Astrocyte (in vitro differentiated cells and primary cell): ENCODE measurements around the gene ZBTB17. TPM values are rescaled to one million over a fixed set of nuclear protein-coding genes. Genes with fewer than 3 reads are reported as not detected.
"Not testable (repeated sequence)": the region's sequence is repeated elsewhere in the genome, so short reads cannot be mapped to it uniquely, and the experiment has no call there.

Experiments used
- DNase-seq: peaks from one replicate; pipeline ENCODE4 v3.0.0-alpha.2; 2010; ENCODE audit warnings: low read depth
- FAIRE-seq: peaks from 2 replicates; lab custom pipeline; 2011; peaks lifted over from hg19 to GRCh38; lab: Jason Lieb, UNC
- H2AFZ ChIP-seq: 2 replicates; pipeline ENCODE4 v1.6.0; 2012; ENCODE audit warnings: low read depth, low read length, inconsistent platforms
- H3K27ac ChIP-seq: 2 replicates; pipeline ENCODE4 v1.5.1; 2011; ENCODE audit warnings: low read depth, low read length, inconsistent platforms
- H3K27me3 ChIP-seq: 2 replicates; pipeline ENCODE4 v1.6.0; 2011; ENCODE audit warnings: low read length, inconsistent platforms; ENCODE audit not compliant: insufficient read depth
- H3K36me3 ChIP-seq: 2 replicates; pipeline ENCODE4 v1.5.1; 2011; ENCODE audit warnings: low read length, inconsistent platforms; ENCODE audit not compliant: insufficient read depth
- H3K4me1 ChIP-seq: 2 replicates; pipeline ENCODE4 v1.5.1; 2011; ENCODE audit warnings: low read length, inconsistent platforms; ENCODE audit not compliant: insufficient read depth
- H3K4me2 ChIP-seq: 2 replicates; pipeline ENCODE4 v1.6.0; 2012; ENCODE audit warnings: low read length, inconsistent platforms
- H3K4me3 ChIP-seq: 2 replicates; pipeline ENCODE4 v1.5.1; 2011; ENCODE audit warnings: low read depth, mild to moderate bottlenecking, low read length, inconsistent platforms; ENCODE audit not compliant: insufficient read depth
- H3K79me2 ChIP-seq: 2 replicates; pipeline ENCODE4 v1.6.0; 2012; ENCODE audit warnings: mild to moderate bottlenecking, low read length, inconsistent platforms; ENCODE audit not compliant: insufficient read depth
- H3K9ac ChIP-seq: 2 replicates; pipeline ENCODE4 v1.6.0; 2012; ENCODE audit warnings: mild to moderate bottlenecking, low read length, inconsistent platforms
- H3K9me3 ChIP-seq: 2 replicates; pipeline ENCODE4 v1.5.1; 2012; ENCODE audit warnings: low read depth, mild to moderate bottlenecking, low read length, inconsistent platforms; ENCODE audit not compliant: insufficient read depth
- H4K20me1 ChIP-seq: 2 replicates; pipeline ENCODE4 v1.6.0; 2012; ENCODE audit warnings: low read length, inconsistent platforms; ENCODE audit not compliant: insufficient read depth
- H3K27ac Mint-ChIP-seq: one replicate; pipeline ENCODE4 v1.8.0; 2021; ENCODE audit warnings: mild to moderate bottlenecking, mixed read lengths; ENCODE audit not compliant: unreplicated experiment
- H3K27me3 Mint-ChIP-seq: one replicate; pipeline ENCODE4 v1.8.0; 2021; ENCODE audit warnings: low read depth, mixed read lengths; ENCODE audit not compliant: unreplicated experiment
- H3K36me3 Mint-ChIP-seq: one replicate; pipeline ENCODE4 v1.8.0; 2021; ENCODE audit warnings: low read depth, mixed read lengths; ENCODE audit not compliant: unreplicated experiment
- H3K4me1 Mint-ChIP-seq: one replicate; pipeline ENCODE4 v1.8.0; 2021; ENCODE audit warnings: low read depth, mixed read lengths; ENCODE audit not compliant: unreplicated experiment
- H3K4me3 Mint-ChIP-seq: one replicate; pipeline ENCODE4 v1.8.0; 2021; ENCODE audit warnings: mild to moderate bottlenecking, moderate library complexity, mixed read lengths; ENCODE audit not compliant: unreplicated experiment
- H3K9me3 Mint-ChIP-seq: one replicate; pipeline ENCODE4 v1.8.0; 2021; ENCODE audit warnings: mild to moderate bottlenecking, mixed read lengths; ENCODE audit not compliant: unreplicated experiment
- CTCF ChIP-seq: IDR thresholded peaks from 2 replicates; pipeline ENCODE4 v1.5.1; 2011; ENCODE audit warnings: low read depth, mild to moderate bottlenecking, inconsistent platforms, low read length, moderate library complexity; ENCODE audit not compliant: insufficient read depth
- EZH2 ChIP-seq: IDR thresholded peaks from 2 replicates; pipeline ENCODE4 v1.6.1; 2012; ENCODE audit warnings: mild to moderate bottlenecking, low read length, inconsistent platforms; ENCODE audit not compliant: insufficient read depth
- total RNA-seq: library from RNA; stranded (reverse); gene quantifications from 2 replicates; pipeline ENCODE4 v1.2.1, GENCODE V29; 2021

The ZBTB17 gene
- total RNA-seq, 1 donor from 2014 or later = 28.1 TPM

- Histone ChIP-seq H3K36me3 (peaks cover 32% of the 10 kb centered on the region), H4K20me1 (no peaks in the 10 kb centered on the region), H3K27ac (no peak overlapping the region), H3K9me3 (no peaks in the 10 kb centered on the region), H3K4me3 (no peak overlapping the region), H3K27me3 (no peaks in the 10 kb centered on the region), H3K4me1 (peaks cover 27% of the 10 kb centered on the region), H3K9ac (no peak overlapping the region), H3K4me2 (no peak overlapping the region), H2AFZ (no peak overlapping the region), H3K79me2 (peaks cover 56% of the 10 kb centered on the region)
- no peak for TF ChIP-seq EZH2
- TF ChIP-seq CTCF = no peak
- Mint-ChIP-seq H3K9me3 (no peaks in the 10 kb centered on the region), H3K27me3 (no peaks in the 10 kb centered on the region), H3K27ac (peak overlapping the region; percentile 84), H3K36me3 (peaks cover 5% of the 10 kb centered on the region), H3K4me3 (no peak overlapping the region), H3K4me1 (peaks cover 29% of the 10 kb centered on the region)
- DNase-seq = no peak
- FAIRE-seq = no peak
Observed at GRCh38 chr1:15915991-15916390, 59.9 kb downstream of the ZBTB17 start.

GRCh38 chr1:15913607-15914006 is 62.3 kb downstream of the ZBTB17 start:
- H3K27me3 Mint-ChIP-seq, H3K9me3 Mint-ChIP-seq, DNase-seq, H3K4me3 ChIP-seq, H3K27ac ChIP-seq, H3K27me3 ChIP-seq, H3K9me3 ChIP-seq, H3K4me3 Mint-ChIP-seq, H3K4me2 ChIP-seq, H3K9ac ChIP-seq, H2AFZ ChIP-seq, H4K20me1 ChIP-seq, FAIRE-seq, H3K36me3 Mint-ChIP-seq: not testable (repeated sequence)
- H3K79me2 ChIP-seq = peaks cover 72% of the 10 kb centered on the region
- peaks cover 36% of the 10 kb centered on the region for H3K36me3 ChIP-seq
- H3K4me1 ChIP-seq = peaks cover 14% of the 10 kb centered on the region
- Mint-ChIP-seq H3K4me1 (peaks cover 20% of the 10 kb centered on the region), H3K27ac (peak overlapping the region; percentile 12)

GRCh38 chr1:15911927-15912326 is 64.0 kb downstream of the ZBTB17 start:
- H3K36me3 Mint-ChIP-seq = peaks cover 9% of the 10 kb centered on the region
- no peak for FAIRE-seq

More at GRCh38 chr1:15911927-15912326, 64.0 kb downstream of the ZBTB17 start:
- no peak overlapping the region for H3K9ac ChIP-seq
- no peak overlapping the region for H2AFZ ChIP-seq
- H3K79me2 ChIP-seq = peaks cover 75% of the 10 kb centered on the region
- H3K4me3 Mint-ChIP-seq = no peak overlapping the region
- H3K9me3 ChIP-seq = no peaks in the 10 kb centered on the region
- H3K27ac ChIP-seq = no peak overlapping the region
- no peak for DNase-seq
- H3K27me3 ChIP-seq = no peaks in the 10 kb centered on the region
- H3K27ac Mint-ChIP-seq = no peak overlapping the region
- peaks cover 7% of the 10 kb centered on the region for H3K4me1 ChIP-seq
- H3K4me3 ChIP-seq = no peak overlapping the region
- H3K9me3 Mint-ChIP-seq = no peaks in the 10 kb centered on the region
- H4K20me1 ChIP-seq = no peaks in the 10 kb centered on the region
- peaks cover 33% of the 10 kb centered on the region for H3K36me3 ChIP-seq
- H3K4me1 Mint-ChIP-seq = peaks cover 11% of the 10 kb centered on the region
- no peaks in the 10 kb centered on the region for H3K27me3 Mint-ChIP-seq
- no peak for TF ChIP-seq EZH2
- no peak for TF ChIP-seq CTCF
- H3K4me2 ChIP-seq = no peak overlapping the region
